Fibroblast of lung (primary cell): Measurements from ENCODE around the gene PARP3. TPM values are rescaled to one million over a fixed set of nuclear protein-coding genes. Genes with fewer than 3 reads are reported as not detected.

Experiments
- DNase-seq, 2 donors: peaks; one replicate each; pipeline versions ENCODE4 v3.0.0 to v3.0.0-alpha.2; 2010; ENCODE audit warnings: low read depth in 2 of 2
- H2AFZ ChIP-seq: 2 replicates; pipeline ENCODE4 v1.5.1; 2012; ENCODE audit warnings: low read length, control low read depth, inconsistent platforms
- H3K27ac ChIP-seq: 2 replicates; pipeline ENCODE4 v1.5.1; 2011; ENCODE audit warnings: low read length, control low read depth; ENCODE audit not compliant: insufficient read depth
- H3K27me3 ChIP-seq: 2 replicates; pipeline ENCODE4 v1.5.1; 2011; ENCODE audit warnings: mild to moderate bottlenecking, low read length; ENCODE audit not compliant: control insufficient read depth, insufficient read depth
- H3K36me3 ChIP-seq: 2 replicates; pipeline ENCODE4 v1.5.1; 2011; ENCODE audit warnings: low read length; ENCODE audit not compliant: control insufficient read depth, insufficient read depth
- H3K4me1 ChIP-seq: 2 replicates; pipeline ENCODE4 v1.5.1; 2011; ENCODE audit warnings: low read length; ENCODE audit not compliant: control insufficient read depth, insufficient read depth; ENCODE audit errors: extremely low read depth
- H3K4me2 ChIP-seq: 2 replicates; pipeline ENCODE4 v1.5.1; 2011; ENCODE audit warnings: low read length, control low read depth; ENCODE audit not compliant: insufficient read depth; ENCODE audit errors: extremely low read depth
- H3K4me3 ChIP-seq, 4 experiments: fragments of 200-600 bp in 1 of 4; sonication (generic) in 1 of 4; replicated peaks in 1 of 4; 2 replicates each; pipeline ENCODE4 v1.5.1; 2011 to 2016; ENCODE audit warnings: low read length in 4 of 4, low read depth in 3 of 4, mild to moderate bottlenecking in 3 of 4, control low read depth in 2 of 4, inconsistent platforms in 1 of 4, mixed read lengths in 1 of 4; ENCODE audit not compliant: insufficient read depth in 1 of 4; ENCODE audit errors: control extremely low read depth in 1 of 4
- H3K79me2 ChIP-seq: 2 replicates; pipeline ENCODE4 v1.5.1; 2012; ENCODE audit warnings: mild to moderate bottlenecking, low read length, inconsistent platforms; ENCODE audit not compliant: control insufficient read depth, insufficient read depth
- H3K9ac ChIP-seq: 2 replicates; pipeline ENCODE4 v1.5.1; 2011; ENCODE audit warnings: mild to moderate bottlenecking, low read length, control low read depth; ENCODE audit not compliant: insufficient read depth
- H3K9me3 ChIP-seq: 2 replicates; pipeline ENCODE4 v1.5.1; 2012; ENCODE audit warnings: low read depth, low read length; ENCODE audit not compliant: control insufficient read depth, insufficient read depth
- H4K20me1 ChIP-seq: 2 replicates; pipeline ENCODE4 v1.5.1; 2011; ENCODE audit warnings: low read length; ENCODE audit not compliant: control insufficient read depth, insufficient read depth; ENCODE audit errors: extremely low read depth
- EZH2 ChIP-seq: IDR thresholded peaks from 2 replicates; pipeline ENCODE4 v1.5.1; 2012; ENCODE audit warnings: low read length, control low read depth, mild to moderate bottlenecking; ENCODE audit errors: missing control alignments
- polyA plus RNA-seq, 2 donors: library from polyadenylated mRNA; depleted of rRNA in 1 of 2; stranded (reverse) in 1 of 2; unstranded in 1 of 2; fragments of >200 nt; gene quantifications; 2 replicates each; pipeline ENCODE4 v1.2.1, GENCODE V29; 2011 to 2012; ENCODE audit warnings: missing spikeins in 1 of 2
- total RNA-seq: library from RNA; depleted of rRNA; stranded (reverse); fragments of >200 nt; gene quantifications from 2 replicates; pipeline ENCODE4 v1.2.1, GENCODE V29; 2014
- TF ChIP-seq, protein P1 (sequence below), 2 donors: IDR thresholded peaks in 1 of 2; conservative IDR thresholded peaks in 1 of 2; 1 replicate in 1 of 2; 2 replicates in 1 of 2; pipeline ENCODE4 v1.5.1; 2011 to 2012; ENCODE audit warnings: low read length in 2 of 2, control low read depth in 1 of 2, inconsistent platforms in 1 of 2, low read depth in 1 of 2, mild to moderate bottlenecking in 1 of 2

PARP3 gene
- total and polyA plus RNA-seq, 2 donors (not counting 1 experiment from before 2014, with no cell fraction given) = 22.8 to 44.1 TPM

DNA sequence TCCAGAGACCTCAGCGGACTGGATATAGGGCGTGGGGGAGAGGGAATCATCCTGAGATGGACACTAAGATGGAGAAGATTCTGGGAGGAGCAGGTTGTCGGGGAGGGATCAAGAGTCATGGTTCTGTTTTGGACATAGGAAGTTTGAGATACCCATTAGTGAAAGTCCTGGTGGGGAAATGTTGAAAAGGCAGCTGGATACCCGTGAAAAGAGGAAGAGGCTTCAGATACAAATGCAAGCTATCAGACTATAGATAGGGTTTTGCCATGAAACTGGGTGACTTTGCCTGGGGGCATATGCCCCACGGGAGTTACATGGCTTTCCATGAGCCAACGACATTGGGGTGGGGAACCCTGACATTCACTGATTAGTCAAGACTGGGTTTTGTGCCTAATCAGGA is 11.9 kb downstream of the PARP3 start:
- no peak overlapping the region for H3K4me2 ChIP-seq
- no peaks in the 10 kb centered on the region for H4K20me1 ChIP-seq
- H3K9ac ChIP-seq = no peak overlapping the region
- H3K4me1 ChIP-seq = no peaks in the 10 kb centered on the region
- DNase-seq = no peak
- no peak overlapping the region for H3K27ac ChIP-seq
- H3K9me3 ChIP-seq = no peaks in the 10 kb centered on the region
- H2AFZ ChIP-seq = no peak overlapping the region
- no peaks in the 10 kb centered on the region for H3K79me2 ChIP-seq
- H3K27me3 ChIP-seq = peaks cover 5% of the 10 kb centered on the region
- H3K4me3 ChIP-seq = no peak overlapping the region
- H3K36me3 ChIP-seq = peaks cover 5% of the 10 kb centered on the region
- TF ChIP-seq EZH2 = no peak
- TF ChIP-seq, protein P1, sequence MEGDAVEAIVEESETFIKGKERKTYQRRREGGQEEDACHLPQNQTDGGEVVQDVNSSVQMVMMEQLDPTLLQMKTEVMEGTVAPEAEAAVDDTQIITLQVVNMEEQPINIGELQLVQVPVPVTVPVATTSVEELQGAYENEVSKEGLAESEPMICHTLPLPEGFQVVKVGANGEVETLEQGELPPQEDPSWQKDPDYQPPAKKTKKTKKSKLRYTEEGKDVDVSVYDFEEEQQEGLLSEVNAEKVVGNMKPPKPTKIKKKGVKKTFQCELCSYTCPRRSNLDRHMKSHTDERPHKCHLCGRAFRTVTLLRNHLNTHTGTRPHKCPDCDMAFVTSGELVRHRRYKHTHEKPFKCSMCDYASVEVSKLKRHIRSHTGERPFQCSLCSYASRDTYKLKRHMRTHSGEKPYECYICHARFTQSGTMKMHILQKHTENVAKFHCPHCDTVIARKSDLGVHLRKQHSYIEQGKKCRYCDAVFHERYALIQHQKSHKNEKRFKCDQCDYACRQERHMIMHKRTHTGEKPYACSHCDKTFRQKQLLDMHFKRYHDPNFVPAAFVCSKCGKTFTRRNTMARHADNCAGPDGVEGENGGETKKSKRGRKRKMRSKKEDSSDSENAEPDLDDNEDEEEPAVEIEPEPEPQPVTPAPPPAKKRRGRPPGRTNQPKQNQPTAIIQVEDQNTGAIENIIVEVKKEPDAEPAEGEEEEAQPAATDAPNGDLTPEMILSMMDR (conservative IDR thresholded peaks at IDR 0.05 in 1 of 2, IDR thresholded peaks at IDR 0.05 in 1 of 2; ENCODE audit: low read depth in 1 of 2, low read length in 2 of 2) = no peak

DNA sequence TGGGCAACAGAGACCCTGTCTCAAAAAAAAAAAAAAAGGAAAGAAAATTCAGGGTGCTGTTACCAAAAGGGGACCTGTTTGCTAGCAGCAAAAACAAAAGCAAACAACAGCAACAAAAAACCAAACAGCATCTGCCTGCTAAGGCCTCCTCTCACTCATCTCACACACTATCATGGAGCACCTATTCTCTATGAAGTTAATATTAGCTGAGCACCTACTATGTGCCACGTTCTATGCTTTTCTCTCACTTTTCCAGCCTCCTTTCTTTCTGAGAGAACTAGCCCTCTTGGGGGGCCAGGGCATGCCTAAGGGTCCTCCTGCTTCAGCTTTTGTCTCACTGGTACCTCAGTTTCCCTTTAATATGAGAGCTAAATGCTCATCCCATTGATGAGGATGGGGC is 12.6 kb downstream of the PARP3 start:
- H2AFZ ChIP-seq = no peak overlapping the region
- H3K4me2 ChIP-seq = no peak overlapping the region
- no peak overlapping the region for H3K27ac ChIP-seq
- TF ChIP-seq, protein P1 (conservative IDR thresholded peaks at IDR 0.05 in 1 of 2, IDR thresholded peaks at IDR 0.05 in 1 of 2; ENCODE audit: low read depth in 1 of 2, low read length in 2 of 2) = no peak
- TF ChIP-seq EZH2 = no peak
- no peak for DNase-seq
- no peaks in the 10 kb centered on the region for H3K4me1 ChIP-seq
- H3K36me3 ChIP-seq = peaks cover 6% of the 10 kb centered on the region
- H3K4me3 ChIP-seq = no peak overlapping the region
- no peaks in the 10 kb centered on the region for H3K9me3 ChIP-seq
- no peak overlapping the region for H3K9ac ChIP-seq
- peaks cover 5% of the 10 kb centered on the region for H3K27me3 ChIP-seq
- no peaks in the 10 kb centered on the region for H3K79me2 ChIP-seq
- no peaks in the 10 kb centered on the region for H4K20me1 ChIP-seq

DNA sequence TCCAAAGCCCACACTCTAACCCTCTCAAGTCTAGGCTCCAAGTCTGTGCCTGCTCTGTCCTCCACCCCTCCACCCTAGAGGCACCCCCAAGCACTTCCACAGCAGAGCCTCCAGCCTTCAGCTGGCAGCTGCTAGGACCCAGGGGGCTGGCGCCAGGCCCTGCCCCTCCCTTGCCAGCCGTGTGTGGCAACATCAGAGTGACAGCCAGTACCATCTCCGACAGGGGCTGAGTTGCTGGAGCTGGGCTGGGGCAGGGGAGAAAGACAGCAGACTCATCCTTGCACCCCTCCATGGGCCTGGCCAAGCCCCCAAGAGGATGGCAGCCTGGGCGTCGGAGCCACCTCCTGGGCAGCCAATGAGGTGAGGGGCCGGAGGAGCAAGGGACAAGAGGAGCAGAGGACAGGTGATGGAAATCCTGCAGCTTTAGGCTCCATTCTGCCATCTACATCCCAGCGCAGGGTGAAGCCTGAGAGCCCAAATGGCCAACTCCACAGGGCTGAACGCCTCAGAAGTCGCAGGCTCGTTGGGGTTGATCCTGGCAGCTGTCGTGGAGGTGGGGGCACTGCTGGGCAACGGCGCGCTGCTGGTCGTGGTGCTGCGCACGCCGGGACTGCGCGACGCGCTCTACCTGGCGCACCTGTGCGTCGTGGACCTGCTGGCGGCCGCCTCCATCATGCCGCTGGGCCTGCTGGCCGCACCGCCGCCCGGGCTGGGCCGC is 13.2 kb downstream of the PARP3 start, which contains the start of gene GPR62:
TSS of gene GPR62 (plus strand) at position 207 of the 718 bp plus-strand sequence. CDS start at position 479, 272 bp downstream.
- Histone ChIP-seq H3K9ac (no peak within 1 kb of the TSS), H3K4me2 (peak within 1 kb of the TSS; percentile 51), H2AFZ (no peak within 1 kb of the TSS)

More for the DNA sequence above, 13.2 kb downstream of the PARP3 start, which contains the start of gene GPR62:
- no peaks in the 10 kb centered on the region for H3K79me2 ChIP-seq
- peak within 1 kb of the TSS in 1 of 4 experiments; percentile 17 for H3K4me3 ChIP-seq
- no peak within 1 kb of the TSS for H3K27ac ChIP-seq
- peaks cover 5% of the 10 kb centered on the region for H3K27me3 ChIP-seq
- H4K20me1 ChIP-seq = no peaks in the 10 kb centered on the region
- no peaks in the 10 kb centered on the region for H3K9me3 ChIP-seq
- no peaks in the 10 kb centered on the region for H3K4me1 ChIP-seq
- DNase-seq = no peak
- H3K36me3 ChIP-seq = peaks cover 9% of the 10 kb centered on the region
- TF ChIP-seq, protein P1 (conservative IDR thresholded peaks at IDR 0.05 in 1 of 2, IDR thresholded peaks at IDR 0.05 in 1 of 2; ENCODE audit: low read depth in 1 of 2, low read length in 2 of 2) = no peak
- TF ChIP-seq EZH2 = no peak
